B cell (primary cell): ENCODE measurements around the gene FSCB. TPM values are rescaled to one million over a fixed set of nuclear protein-coding genes. Genes with fewer than 3 reads are reported as not detected.
"Not testable (repeated sequence)": the region's sequence is repeated elsewhere in the genome, so short reads cannot be mapped to it uniquely, and the experiment has no call there.

Experiments used
- ATAC-seq: fragments of 200-7000 bp; cut with Tn5 transposase; one replicate; pipeline ENCODE4 v1.10.0; 2021; ENCODE audit warnings: low read depth, mild to moderate bottlenecking, moderate number of reproducible peaks, moderate library complexity
- CTCF ChIA-PET: fragments of 350-600 bp; sonication (Branson Sonifier 250); formaldehyde crosslinking; loops from one replicate; lab custom pipeline; 2021; ENCODE audit warnings: antibody characterized with exemption, inconsistent platforms; lab: Charles Lee
- POLR2A ChIA-PET: fragments of 350-600 bp; sonication (Branson Sonifier 250); formaldehyde crosslinking; loops from one replicate; lab custom pipeline; 2021; ENCODE audit warnings: antibody characterized with exemption; lab: Charles Lee
- DNase-seq: peaks from one replicate; pipeline ENCODE4 v3.0.0; 2013
- H2AFZ ChIP-seq: 2 replicates; pipeline ENCODE4 v1.6.1; 2012; ENCODE audit warnings: mild to moderate bottlenecking, low read depth, low read length; ENCODE audit not compliant: insufficient read depth, poor library complexity, severe bottlenecking
- H3K27ac ChIP-seq, 2 donors: 1 replicate in 1 of 2; 2 replicates in 1 of 2; pipeline ENCODE4 v1.5.1; 2012 to 2013; ENCODE audit warnings: low read length in 2 of 2, mild to moderate bottlenecking in 2 of 2, moderate library complexity in 1 of 2
- H3K27me3 ChIP-seq, 4 experiments: fragments of 200-600 bp in 1 of 4; sonication (generic) in 1 of 4; replicated peaks in 1 of 4; 1 replicate in 2 of 4; 2 replicates in 2 of 4; pipeline versions ENCODE4 v1.6.1 to v1.7.0; 2013 to 2016; ENCODE audit warnings: low read length in 3 of 4, mild to moderate bottlenecking in 2 of 4, mixed read lengths in 1 of 4, moderate library complexity in 1 of 4; ENCODE audit not compliant: insufficient read depth in 4 of 4, control insufficient read depth in 3 of 4; ENCODE audit errors: control extremely low read depth in 1 of 4
- H3K36me3 ChIP-seq, 2 experiments: replicated peaks in 1 of 2; 1 replicate in 1 of 2; 2 replicates in 1 of 2; pipeline versions ENCODE4 v1.6.1 to v1.7.1; 2013; ENCODE audit warnings: low read length in 1 of 2; ENCODE audit not compliant: insufficient read depth in 2 of 2, control insufficient read depth in 1 of 2; ENCODE audit errors: control extremely low read depth in 1 of 2, extremely low read depth in 1 of 2
- H3K4me1 ChIP-seq, 2 donors: fragments of 200-600 bp in 1 of 2; sonication (generic) in 1 of 2; 1 replicate in 1 of 2; 2 replicates in 1 of 2; pipeline versions ENCODE4 v1.5.1 to v1.6.1; 2013 to 2017; ENCODE audit warnings: low read length in 2 of 2; ENCODE audit not compliant: control insufficient read depth in 2 of 2, insufficient read depth in 2 of 2
- H3K4me2 ChIP-seq: replicated peaks from 2 replicates; pipeline ENCODE3; 2012; ENCODE audit warnings: mild to moderate bottlenecking, low read depth, low read length; ENCODE audit not compliant: poor library complexity, severe bottlenecking
- H3K4me3 ChIP-seq, 5 experiments: fragments of 200-600 bp in 1 of 5; sonication (generic) in 1 of 5; 1 replicate in 3 of 5; 2 replicates in 2 of 5; pipeline versions ENCODE4 v1.5.1 to v1.7.0; 2011 to 2016; ENCODE audit warnings: low read length in 4 of 5, mild to moderate bottlenecking in 4 of 5, low read depth in 2 of 5, control low read depth in 1 of 5, moderate library complexity in 1 of 5; ENCODE audit not compliant: insufficient read depth in 1 of 5; ENCODE audit errors: control extremely low read depth in 1 of 5, extremely low read depth in 1 of 5
- H3K79me2 ChIP-seq: fragments of 200-600 bp; sonication (generic); one replicate; pipeline ENCODE4 v1.6.0; 2016; ENCODE audit warnings: low read length; ENCODE audit not compliant: control insufficient read depth, insufficient read depth
- H3K9ac ChIP-seq: fragments of 200-600 bp; sonication (generic); 2 replicates; pipeline ENCODE4 v1.6.1; 2017; ENCODE audit warnings: mild to moderate bottlenecking, low read length, moderate library complexity
- H3K9me3 ChIP-seq, 3 donors: one replicate each; pipeline versions ENCODE4 v1.6.1 to v1.7.1; 2013; ENCODE audit warnings: low read length in 2 of 3; ENCODE audit not compliant: control insufficient read depth in 2 of 3, insufficient read depth in 1 of 3; ENCODE audit errors: control extremely low read depth in 1 of 3
- H4K20me1 ChIP-seq: 2 replicates; pipeline ENCODE4 v1.6.0; 2012; ENCODE audit warnings: mild to moderate bottlenecking, low read length; ENCODE audit not compliant: insufficient read depth, control insufficient read depth, poor library complexity, severe bottlenecking
- H3K27ac Mint-ChIP-seq: one replicate; pipeline ENCODE4 v1.8.0; 2021; ENCODE audit warnings: mixed read lengths
- H3K27me3 Mint-ChIP-seq: one replicate; pipeline ENCODE4 v1.8.0; 2021; ENCODE audit warnings: mixed read lengths
- H3K4me1 Mint-ChIP-seq: one replicate; pipeline ENCODE4 v1.8.0; 2021; ENCODE audit warnings: mixed read lengths
- H3K4me3 Mint-ChIP-seq: one replicate; pipeline ENCODE4 v1.8.0; 2021; ENCODE audit warnings: mixed read lengths
- H3K9me3 Mint-ChIP-seq: one replicate; pipeline ENCODE4 v1.8.0; 2022; ENCODE audit warnings: mixed read lengths; ENCODE audit not compliant: insufficient read depth
- CTCF ChIP-seq: fragments of 200-600 bp; IDR thresholded peaks from one replicate; pipeline ENCODE4 v1.8.0; 2022; ENCODE audit warnings: antibody characterized with exemption, mild to moderate bottlenecking
- EZH2 ChIP-seq: IDR thresholded peaks from 2 replicates; pipeline ENCODE4 v1.6.1; 2012; ENCODE audit warnings: borderline replicate concordance, low read depth, mild to moderate bottlenecking, moderate library complexity, low read length; ENCODE audit not compliant: insufficient read depth, poor library complexity, severe bottlenecking
- WGBS: methylation state at CpG from one replicate; pipeline ENCODE4 v1.1.5; 2013; ENCODE audit warnings: missing lambda C conversion rate; ENCODE audit not compliant: insufficient coverage; 5-methylcytosine and 5-hydroxymethylcytosine counted together
- intact Hi-C: fragments of 100-400 bp; cut with micrococcal nuclease; formaldehyde crosslinking; loops from one replicate; pipeline ENCODE4 v1.10.0; 2022
- polyA plus RNA-seq: library from polyadenylated mRNA; depleted of rRNA; stranded (reverse); fragments of >200 nt; gene quantifications from 2 replicates; pipeline ENCODE4 v1.2.3, GENCODE V29; 2012
- total RNA-seq, 2 donors: library from RNA; stranded (reverse); fragments of 120-200 nt in 1 of 2; gene quantifications; 1 replicate in 1 of 2; 2 replicates in 1 of 2; pipeline versions ENCODE4 v1.2.3 to v1.2.4, GENCODE V29; 2013 to 2022

The FSCB gene
- total and polyA plus RNA-seq, 2 donors (not counting 1 experiment from before 2014, with no cell fraction given) = not detected

DNA sequence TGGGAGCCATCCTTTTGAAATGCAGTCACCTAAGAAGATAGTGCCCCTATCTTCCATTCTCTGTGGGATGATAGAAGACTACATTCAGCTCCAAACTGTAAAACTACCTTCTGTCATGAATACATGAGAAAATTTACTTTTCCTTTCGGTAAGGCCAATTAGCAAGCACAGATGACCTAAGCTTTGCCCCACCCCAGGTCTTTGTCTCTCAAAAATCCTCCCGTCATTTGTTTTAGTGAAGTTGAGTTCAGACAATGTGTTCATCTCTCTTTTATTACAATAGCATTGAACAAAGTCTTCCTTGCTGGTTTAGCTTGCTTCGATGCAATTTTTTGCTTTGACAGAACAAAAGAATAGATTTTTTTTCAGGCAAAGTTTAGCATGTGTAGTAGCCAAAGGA is 18.2 kb upstream of the FSCB start:
- Histone ChIP-seq H3K9me3 (no peaks in the 10 kb centered on the region), H3K27ac (no peak overlapping the region), H3K4me3 (no peak overlapping the region), H3K4me2 (no peak overlapping the region), H3K36me3 (no peaks in the 10 kb centered on the region), H2AFZ (no peak overlapping the region), H3K9ac (no peak overlapping the region), H3K27me3 (no peaks in the 10 kb centered on the region), H3K79me2 (no peaks in the 10 kb centered on the region), H3K4me1 (no peaks in the 10 kb centered on the region), H4K20me1 (no peaks in the 10 kb centered on the region)
- ChIA-PET CTCF (no interaction called here), POLR2A (no interaction called here)
- intact Hi-C loops = no loop called here
- Mint-ChIP-seq H3K9me3 (no peaks in the 10 kb centered on the region), H3K27ac (no peak overlapping the region), H3K27me3 (no peaks in the 10 kb centered on the region), H3K4me3 (no peak overlapping the region), H3K4me1 (no peaks in the 10 kb centered on the region)
- TF ChIP-seq CTCF = no peak
- TF ChIP-seq EZH2 = no peak
- DNase-seq (no peak), ATAC-seq (no peak)
- 100% methylated on average over 1 of the region's 3 CpGs for WGBS

- POLR2A ChIA-PET, DNase-seq, H3K9me3 Mint-ChIP-seq, H3K9me3 ChIP-seq, H3K9ac ChIP-seq, H3K4me2 ChIP-seq, H3K4me1 ChIP-seq, H3K4me3 ChIP-seq, H3K27ac ChIP-seq, H3K4me1 Mint-ChIP-seq, intact Hi-C loops, H4K20me1 ChIP-seq, H3K4me3 Mint-ChIP-seq, H3K27me3 ChIP-seq, H2AFZ ChIP-seq, H3K79me2 ChIP-seq, ATAC-seq, H3K36me3 ChIP-seq, H3K27me3 Mint-ChIP-seq, CTCF ChIA-PET, H3K27ac Mint-ChIP-seq: not testable (repeated sequence)
- 84% methylated on average over 8 of the region's 8 CpGs for WGBS
Measured at GRCh38 chr14:44515668-44516067, 8.6 kb upstream of the FSCB start.
